Stimulated activated naive CD4-positive, alpha-beta T cell (primary cell): ENCODE results near the gene DDX31.

Experiments used
- DNase-seq, 6 experiments: peaks; one replicate each; lab custom pipeline; 2025; lab: John Stamatoyannopoulos, UW

Gene DDX31

GRCh38 chr9:132634327-132634726, 35.5 kb downstream of the DDX31 start:
- no peak for DNase-seq

GRCh38 chr9:132632413-132633129, 37.2 kb downstream of the DDX31 start:
- no peak for DNase-seq

GRCh38 chr9:132631685-132632084, 38.1 kb downstream of the DDX31 start:
- DNase-seq = no peak

GRCh38 chr9:132631280-132631679, 38.5 kb downstream of the DDX31 start:
- DNase-seq = no peak

GRCh38 chr9:132630811-132631210, 39.0 kb downstream of the DDX31 start:
- DNase-seq = no peak

GRCh38 chr9:132630116-132630515, 39.7 kb downstream of the DDX31 start:
- no peak for DNase-seq

GRCh38 chr9:132628746-132629145, 41.0 kb downstream of the DDX31 start:
- DNase-seq = no peak

- no peak for DNase-seq
These were observed 42.2 kb downstream of the DDX31 start for GRCh38 chr9:132627594-132627993.

- DNase-seq = no peak
These were observed 42.7 kb downstream of the DDX31 start for GRCh38 chr9:132627106-132627505.

- no peak for DNase-seq
These were observed 43.5 kb downstream of the DDX31 start for GRCh38 chr9:132626285-132626684.

GRCh38 chr9:132622159-132622558, 47.6 kb downstream of the DDX31 start:
- DNase-seq = no peak

GRCh38 chr9:132616725-132617124, 53.1 kb downstream of the DDX31 start:
- DNase-seq = no peak

GRCh38 chr9:132615774-132616173, 54.0 kb downstream of the DDX31 start:
- no peak for DNase-seq

- no peak for DNase-seq
These were observed 55.5 kb downstream of the DDX31 start for GRCh38 chr9:132614324-132614723.

- no peak for DNase-seq
These were observed 59.1 kb downstream of the DDX31 start for GRCh38 chr9:132610661-132611060.

- no peak for DNase-seq
These were observed 60.0 kb downstream of the DDX31 start for GRCh38 chr9:132609829-132610228.

GRCh38 chr9:132609184-132609583, 60.6 kb downstream of the DDX31 start:
- DNase-seq = no peak

- DNase-seq = no peak
These were observed 63.7 kb downstream of the DDX31 start for GRCh38 chr9:132606066-132606465.

- DNase-seq = no peak
These were observed 64.4 kb downstream of the DDX31 start for GRCh38 chr9:132605387-132605786.

GRCh38 chr9:132602207-132602606, 67.6 kb downstream of the DDX31 start:
- no peak for DNase-seq

- no peak for DNase-seq
These were observed 69.3 kb downstream of the DDX31 start for GRCh38 chr9:132600326-132600984.

- no peak for DNase-seq
These were observed 72.6 kb downstream of the DDX31 start for GRCh38 chr9:132597073-132597775.

- no peak for DNase-seq
These were observed 73.6 kb downstream of the DDX31 start for GRCh38 chr9:132596200-132596599.
